Activated CD4-positive, alpha-beta memory T cell treated with anti-CD3 and anti-CD28 coated beads for 36 hours (primary cell): ENCODE data around the gene FGF12. TPM values are rescaled to one million over a fixed set of nuclear protein-coding genes. Genes with fewer than 3 reads are reported as not detected.

Experiments used
- CTCF ChIA-PET: fragments of 350-600 bp; sonication (Branson Sonifier 250); formaldehyde crosslinking; loops from one replicate; lab custom pipeline; 2021; ENCODE audit warnings: antibody characterized with exemption, inconsistent platforms; lab: Charles Lee
- POLR2A ChIA-PET: fragments of 350-600 bp; sonication (Branson Sonifier 250); formaldehyde crosslinking; loops from one replicate; lab custom pipeline; 2021; ENCODE audit warnings: antibody characterized with exemption; lab: Charles Lee
- DNase-seq: peaks from one replicate; pipeline ENCODE4 v3.0.0-alpha.2; 2020
- H3K27ac Mint-ChIP-seq: one replicate; pipeline ENCODE4 v1.8.0; 2021; ENCODE audit warnings: mixed read lengths
- H3K27me3 Mint-ChIP-seq: one replicate; pipeline ENCODE4 v1.8.0; 2021; ENCODE audit warnings: mixed read lengths
- H3K36me3 Mint-ChIP-seq: one replicate; pipeline ENCODE4 v1.8.0; 2021; ENCODE audit warnings: mixed read lengths
- H3K4me1 Mint-ChIP-seq: one replicate; pipeline ENCODE4 v1.8.0; 2021; ENCODE audit warnings: low read depth, mixed read lengths
- H3K4me3 Mint-ChIP-seq: one replicate; pipeline ENCODE4 v1.8.0; 2021; ENCODE audit warnings: mild to moderate bottlenecking, mixed read lengths
- H3K9me3 Mint-ChIP-seq: one replicate; pipeline ENCODE4 v1.8.0; 2021; ENCODE audit warnings: mixed read lengths
- intact Hi-C: fragments of 100-400 bp; cut with micrococcal nuclease; formaldehyde crosslinking; loops from one replicate; pipeline ENCODE4 v1.15.1; 2023
- total RNA-seq, 2 experiments: library from RNA; stranded (reverse); gene quantifications; one replicate each; pipeline ENCODE4 v1.2.3, GENCODE V29; 2021

The FGF12 gene
- total RNA-seq, 2 experiments from 2014 or later, result not detected

GRCh38 chr3:192339214-192339613 lies 388.1 kb downstream of the FGF12 start:
- no peaks in the 10 kb centered on the region for H3K27me3 Mint-ChIP-seq
- DNase-seq, result no peak
- no peak overlapping the region for H3K4me3 Mint-ChIP-seq
- H3K27ac Mint-ChIP-seq, result no peak overlapping the region
- no peaks in the 10 kb centered on the region for H3K4me1 Mint-ChIP-seq
- intact Hi-C loops, result no loop called here
- ChIA-PET CTCF (interaction anchor here (0.9 kb wide), 1 partner anchor 23 kb away, joined by 3 read pairs; no protein-coding TSS in a partner anchor), POLR2A (no interaction called here)
- no peaks in the 10 kb centered on the region for H3K9me3 Mint-ChIP-seq
- no peaks in the 10 kb centered on the region for H3K36me3 Mint-ChIP-seq

GRCh38 chr3:192336286-192336685 lies 391.1 kb downstream of the FGF12 start:
- Mint-ChIP-seq H3K4me3 (no peak overlapping the region), H3K27me3 (no peaks in the 10 kb centered on the region), H3K4me1 (peaks cover 12% of the 10 kb centered on the region), H3K36me3 (no peaks in the 10 kb centered on the region), H3K9me3 (no peaks in the 10 kb centered on the region), H3K27ac (no peak overlapping the region)
- DNase-seq, result no peak
- intact Hi-C loops, result no loop called here
- ChIA-PET POLR2A (no interaction called here), CTCF (no interaction called here)

- Mint-ChIP-seq H3K4me1 (peaks cover 18% of the 10 kb centered on the region), H3K9me3 (no peaks in the 10 kb centered on the region), H3K36me3 (no peaks in the 10 kb centered on the region), H3K27ac (no peak overlapping the region), H3K4me3 (no peak overlapping the region), H3K27me3 (no peaks in the 10 kb centered on the region)
- POLR2A ChIA-PET, result no interaction called here
- CTCF ChIA-PET, result interaction anchor here (1.1 kb wide), 1 partner anchor 13 kb away, joined by 4 read pairs; no protein-coding TSS in a partner anchor
- no peak for DNase-seq
- intact Hi-C loops, result no loop called here
Observed at GRCh38 chr3:192332386-192333291, 394.7 kb downstream of the FGF12 start.

- ChIA-PET POLR2A (no interaction called here), CTCF (interaction anchor here (1.1 kb wide), 1 partner anchor 12 kb away, joined by 4 read pairs; no protein-coding TSS in a partner anchor)
- no peak for DNase-seq
- Mint-ChIP-seq H3K9me3 (no peaks in the 10 kb centered on the region), H3K4me1 (peaks cover 18% of the 10 kb centered on the region), H3K27ac (no peak overlapping the region), H3K27me3 (no peaks in the 10 kb centered on the region), H3K36me3 (no peaks in the 10 kb centered on the region), H3K4me3 (peak overlapping the region; percentile 29)
- intact Hi-C loops, result no loop called here
Observed at GRCh38 chr3:192331749-192332385, 395.5 kb downstream of the FGF12 start.

GRCh38 chr3:192326656-192327055 lies 400.7 kb downstream of the FGF12 start:
- H3K4me1 Mint-ChIP-seq, result peaks cover 9% of the 10 kb centered on the region
- H3K36me3 Mint-ChIP-seq, result no peaks in the 10 kb centered on the region
- POLR2A ChIA-PET, result no interaction called here
- H3K9me3 Mint-ChIP-seq, result no peaks in the 10 kb centered on the region
- H3K4me3 Mint-ChIP-seq, result no peak overlapping the region
- no peak overlapping the region for H3K27ac Mint-ChIP-seq
- no peak for DNase-seq
- H3K27me3 Mint-ChIP-seq, result no peaks in the 10 kb centered on the region
- intact Hi-C loops, result no loop called here
- CTCF ChIA-PET, result no interaction called here

GRCh38 chr3:192317564-192317963 lies 409.8 kb downstream of the FGF12 start:
- intact Hi-C loops, result no loop called here
- no peaks in the 10 kb centered on the region for H3K27me3 Mint-ChIP-seq
- H3K9me3 Mint-ChIP-seq, result no peaks in the 10 kb centered on the region
- H3K4me1 Mint-ChIP-seq, result no peaks in the 10 kb centered on the region
- no peak overlapping the region for H3K27ac Mint-ChIP-seq
- H3K4me3 Mint-ChIP-seq, result no peak overlapping the region
- CTCF ChIA-PET, result no interaction called here
- POLR2A ChIA-PET, result no interaction called here
- DNase-seq, result no peak
- H3K36me3 Mint-ChIP-seq, result no peaks in the 10 kb centered on the region

GRCh38 chr3:192313605-192314004 lies 413.7 kb downstream of the FGF12 start:
- no peak for DNase-seq
- CTCF ChIA-PET, result no interaction called here
- no peak overlapping the region for H3K27ac Mint-ChIP-seq
- no peaks in the 10 kb centered on the region for H3K36me3 Mint-ChIP-seq
- H3K27me3 Mint-ChIP-seq, result no peaks in the 10 kb centered on the region
- no peaks in the 10 kb centered on the region for H3K4me1 Mint-ChIP-seq
- H3K9me3 Mint-ChIP-seq, result no peaks in the 10 kb centered on the region
- no peak overlapping the region for H3K4me3 Mint-ChIP-seq
- intact Hi-C loops, result no loop called here
- POLR2A ChIA-PET, result no interaction called here

- DNase-seq, result no peak
- CTCF ChIA-PET, result no interaction called here
- intact Hi-C loops, result no loop called here
- no peaks in the 10 kb centered on the region for H3K27me3 Mint-ChIP-seq
- H3K4me3 Mint-ChIP-seq, result no peak overlapping the region
- H3K27ac Mint-ChIP-seq, result no peak overlapping the region
- no peaks in the 10 kb centered on the region for H3K36me3 Mint-ChIP-seq
- no peaks in the 10 kb centered on the region for H3K4me1 Mint-ChIP-seq
- H3K9me3 Mint-ChIP-seq, result no peaks in the 10 kb centered on the region
- POLR2A ChIA-PET, result no interaction called here
Observed at GRCh38 chr3:192307631-192308030, 419.7 kb downstream of the FGF12 start.

GRCh38 chr3:192303235-192303634 lies 424.1 kb downstream of the FGF12 start:
- Mint-ChIP-seq H3K27ac (no peak overlapping the region), H3K36me3 (no peaks in the 10 kb centered on the region), H3K4me1 (no peaks in the 10 kb centered on the region), H3K9me3 (no peaks in the 10 kb centered on the region), H3K27me3 (no peaks in the 10 kb centered on the region), H3K4me3 (no peak overlapping the region)
- no peak for DNase-seq
- POLR2A ChIA-PET, result no interaction called here
- intact Hi-C loops, result no loop called here
- CTCF ChIA-PET, result no interaction called here

- Mint-ChIP-seq H3K27ac (no peak overlapping the region), H3K9me3 (no peaks in the 10 kb centered on the region), H3K4me1 (no peaks in the 10 kb centered on the region), H3K27me3 (no peaks in the 10 kb centered on the region), H3K36me3 (no peaks in the 10 kb centered on the region), H3K4me3 (no peak overlapping the region)
- intact Hi-C loops, result no loop called here
- POLR2A ChIA-PET, result no interaction called here
- CTCF ChIA-PET, result no interaction called here
- no peak for DNase-seq
Observed at GRCh38 chr3:192302721-192303120, 424.6 kb downstream of the FGF12 start.

- Mint-ChIP-seq H3K27ac (no peak overlapping the region), H3K27me3 (no peaks in the 10 kb centered on the region), H3K4me1 (no peaks in the 10 kb centered on the region), H3K36me3 (no peaks in the 10 kb centered on the region), H3K4me3 (no peak overlapping the region), H3K9me3 (no peaks in the 10 kb centered on the region)
- POLR2A ChIA-PET, result no interaction called here
- intact Hi-C loops, result no loop called here
- no peak for DNase-seq
- CTCF ChIA-PET, result no interaction called here
Observed at GRCh38 chr3:192299921-192300320, 427.4 kb downstream of the FGF12 start.

- Mint-ChIP-seq H3K9me3 (no peaks in the 10 kb centered on the region), H3K27ac (no peak overlapping the region), H3K4me1 (no peaks in the 10 kb centered on the region), H3K27me3 (no peaks in the 10 kb centered on the region), H3K4me3 (no peak overlapping the region), H3K36me3 (no peaks in the 10 kb centered on the region)
- CTCF ChIA-PET, result no interaction called here
- intact Hi-C loops, result no loop called here
- no peak for DNase-seq
- POLR2A ChIA-PET, result no interaction called here
Observed at GRCh38 chr3:192296845-192297244, 430.5 kb downstream of the FGF12 start.
